Mesenchymal stem cell (in vitro differentiated cells and primary cell): ENCODE results near the gene COG6.

Source experiments
- DNase-seq: peaks from one replicate; pipeline ENCODE4 v3.0.0-alpha.2; 2013
- H2AFZ ChIP-seq: one replicate; pipeline ENCODE4 v1.6.1; 2013; ENCODE audit warnings: low read depth, mild to moderate bottlenecking, control low read depth, inconsistent platforms, low read length, moderate library complexity
- H2AK5ac ChIP-seq: 2 replicates; pipeline ENCODE4 v1.6.1; 2013; ENCODE audit warnings: low read length, moderate library complexity, mild to moderate bottlenecking, inconsistent platforms; ENCODE audit not compliant: severe bottlenecking
- H2BK120ac ChIP-seq: one replicate; pipeline ENCODE4 v1.6.1; 2013; ENCODE audit warnings: low read depth, mild to moderate bottlenecking, inconsistent platforms, low read length, moderate library complexity
- H2BK12ac ChIP-seq, 2 experiments: one replicate each; pipeline ENCODE4 v1.6.1; 2013; ENCODE audit warnings: inconsistent platforms in 2 of 2, low read length in 2 of 2, mild to moderate bottlenecking in 2 of 2, moderate library complexity in 2 of 2, control low read depth in 1 of 2
- H2BK15ac ChIP-seq: one replicate; pipeline ENCODE4 v1.6.1; 2013; ENCODE audit warnings: mild to moderate bottlenecking, low read depth, inconsistent platforms; ENCODE audit not compliant: poor library complexity, severe bottlenecking
- H2BK5ac ChIP-seq: 2 replicates; pipeline ENCODE4 v1.6.1; 2013; ENCODE audit warnings: low read depth, mild to moderate bottlenecking, low read length, control low read depth, inconsistent platforms; ENCODE audit not compliant: poor library complexity, severe bottlenecking
- H3K14ac ChIP-seq, 2 experiments: one replicate each; pipeline ENCODE4 v1.6.1; 2013; ENCODE audit warnings: inconsistent platforms in 2 of 2, low read length in 2 of 2, control low read depth in 1 of 2, mild to moderate bottlenecking in 1 of 2, moderate library complexity in 1 of 2
- H3K18ac ChIP-seq, 2 experiments: one replicate each; pipeline ENCODE4 v1.6.1; 2013; ENCODE audit warnings: inconsistent platforms in 2 of 2, low read length in 2 of 2, control low read depth in 1 of 2, low read depth in 1 of 2, mild to moderate bottlenecking in 1 of 2
- H3K23ac ChIP-seq, 2 experiments: one replicate each; pipeline ENCODE4 v1.6.1; 2013; ENCODE audit warnings: inconsistent platforms in 2 of 2, low read length in 2 of 2, mild to moderate bottlenecking in 2 of 2, moderate library complexity in 2 of 2, control low read depth in 1 of 2
- H3K27ac ChIP-seq: 2 replicates; pipeline ENCODE4 v1.5.1; 2013; ENCODE audit warnings: mild to moderate bottlenecking, moderate library complexity, low read length, control low read depth, inconsistent platforms; ENCODE audit not compliant: poor library complexity, severe bottlenecking
- H3K27me3 ChIP-seq, 2 experiments: 2 replicates each; pipeline versions ENCODE4 v1.6.1 to v1.7.0; 2013; ENCODE audit warnings: low read length in 2 of 2, mild to moderate bottlenecking in 2 of 2, moderate library complexity in 2 of 2, control low read depth in 1 of 2, inconsistent platforms in 1 of 2; ENCODE audit not compliant: control insufficient read depth in 1 of 2, insufficient read depth in 1 of 2
- H3K36me3 ChIP-seq, 2 experiments: 2 replicates each; pipeline versions ENCODE4 v1.6.1 to v1.7.0; 2013; ENCODE audit warnings: low read length in 2 of 2, control low read depth in 1 of 2, inconsistent platforms in 1 of 2, low read depth in 1 of 2, mild to moderate bottlenecking in 1 of 2; ENCODE audit not compliant: insufficient read depth in 2 of 2, control insufficient read depth in 1 of 2
- H3K4ac ChIP-seq, 2 experiments: one replicate each; pipeline ENCODE4 v1.6.1; 2013; ENCODE audit warnings: inconsistent platforms in 2 of 2, low read length in 2 of 2, mild to moderate bottlenecking in 2 of 2, moderate library complexity in 2 of 2, control low read depth in 1 of 2, low read depth in 1 of 2
- H3K4me1 ChIP-seq: 2 replicates; pipeline ENCODE4 v1.6.1; 2013; ENCODE audit warnings: low read depth, low read length, control low read depth; ENCODE audit not compliant: control insufficient read depth, insufficient read depth
- H3K4me2 ChIP-seq: 2 replicates; pipeline ENCODE4 v1.6.1; 2013; ENCODE audit warnings: low read length, mild to moderate bottlenecking, inconsistent platforms; ENCODE audit not compliant: poor library complexity, severe bottlenecking
- H3K4me3 ChIP-seq, 2 experiments: 2 replicates each; pipeline versions ENCODE4 v1.5.1 to v1.7.0; 2013; ENCODE audit warnings: low read length in 2 of 2, mild to moderate bottlenecking in 2 of 2, control low read depth in 1 of 2, low read depth in 1 of 2; ENCODE audit not compliant: insufficient read depth in 1 of 2
- H3K79me1 ChIP-seq: replicated peaks from 2 replicates; pipeline ENCODE4 v1.6.1; 2013; ENCODE audit warnings: mild to moderate bottlenecking, control low read depth, low read length, inconsistent platforms; ENCODE audit not compliant: poor library complexity, severe bottlenecking
- H3K9ac ChIP-seq: 2 replicates; pipeline ENCODE4 v1.7.0; 2013; ENCODE audit warnings: mild to moderate bottlenecking, low read length, moderate library complexity
- H3K9me3 ChIP-seq: 2 replicates; pipeline ENCODE4 v1.7.0; 2013; ENCODE audit warnings: mild to moderate bottlenecking, low read length; ENCODE audit not compliant: control insufficient read depth
- H4K8ac ChIP-seq: one replicate; pipeline ENCODE4 v1.6.1; 2013; ENCODE audit warnings: inconsistent platforms, mild to moderate bottlenecking, low read length, moderate library complexity
- H4K91ac ChIP-seq: one replicate; pipeline ENCODE4 v1.6.1; 2013; ENCODE audit warnings: mild to moderate bottlenecking, low read length, inconsistent platforms
- WGBS: methylation state at CpG from one replicate; pipeline ENCODE4 v1.1.7; 2013; ENCODE audit warnings: mixed read lengths; 5-methylcytosine and 5-hydroxymethylcytosine counted together

The COG6 gene

GRCh38 chr13:39773833-39774232, 118.4 kb downstream of the COG6 start:
- H3K14ac ChIP-seq, result no peak overlapping the region
- H3K4ac ChIP-seq, result no peak overlapping the region
- H3K4me2 ChIP-seq, result no peak overlapping the region
- no peak overlapping the region for H2BK15ac ChIP-seq
- peaks cover 5% of the 10 kb centered on the region for H3K9me3 ChIP-seq
- no peak overlapping the region for H2AK5ac ChIP-seq
- no peak overlapping the region for H2AFZ ChIP-seq
- no peak overlapping the region for H2BK5ac ChIP-seq
- H2BK120ac ChIP-seq, result no peak overlapping the region
- no peak overlapping the region for H3K4me3 ChIP-seq
- no peak overlapping the region for H3K18ac ChIP-seq
- H3K4me1 ChIP-seq, result peaks cover 2% of the 10 kb centered on the region
- H3K79me1 ChIP-seq, result no peaks in the 10 kb centered on the region
- no peaks in the 10 kb centered on the region for H3K27me3 ChIP-seq
- no peak overlapping the region for H3K9ac ChIP-seq
- H3K36me3 ChIP-seq, result no peaks in the 10 kb centered on the region
- H4K91ac ChIP-seq, result no peak overlapping the region
- H4K8ac ChIP-seq, result no peak overlapping the region
- H3K27ac ChIP-seq, result no peak overlapping the region
- no peak overlapping the region for H3K23ac ChIP-seq
- no peak overlapping the region for H2BK12ac ChIP-seq
- peak; percentile 30 for DNase-seq
- 58% methylated on average over 4 of the region's 4 CpGs for WGBS

DNA sequence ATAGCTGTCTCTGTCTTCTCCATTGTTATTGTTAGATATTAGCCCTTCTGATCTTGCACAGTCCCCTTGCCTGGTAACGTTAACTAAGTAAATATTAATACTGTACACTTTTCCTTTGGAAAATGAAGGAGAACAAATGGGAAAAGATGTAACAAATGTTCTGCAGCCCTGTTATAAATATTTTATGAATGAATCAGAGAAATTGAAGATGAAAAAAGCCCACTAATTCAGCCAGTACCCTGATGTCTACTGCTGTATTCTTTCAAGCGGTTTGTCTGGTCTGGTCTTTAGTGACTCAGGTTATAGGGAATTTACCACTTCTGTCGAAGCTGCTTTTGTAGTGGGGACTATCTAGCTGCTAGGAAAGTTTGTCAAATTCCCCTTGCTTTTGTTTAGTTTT, 121.0 kb downstream of the COG6 start:
- Histone ChIP-seq H2AFZ (no peak overlapping the region), H2BK5ac (no peak overlapping the region), H3K27ac (peak overlapping the region; percentile 71), H3K4ac (no peak overlapping the region), H3K4me1 (peaks cover 2% of the 10 kb centered on the region), H2AK5ac (no peak overlapping the region), H3K23ac (no peak overlapping the region), H2BK15ac (no peak overlapping the region), H3K9ac (no peak overlapping the region), H2BK120ac (no peak overlapping the region), H2BK12ac (no peak overlapping the region), H3K4me3 (no peak overlapping the region), H4K91ac (no peak overlapping the region), H3K36me3 (no peaks in the 10 kb centered on the region), H4K8ac (no peak overlapping the region), H3K14ac (no peak overlapping the region), H3K79me1 (no peaks in the 10 kb centered on the region), H3K18ac (no peak overlapping the region), H3K9me3 (peaks cover 3% of the 10 kb centered on the region), H3K27me3 (no peaks in the 10 kb centered on the region), H3K4me2 (no peak overlapping the region)
- WGBS, result 0% methylated on average over 1 of the region's 3 CpGs
- peak; percentile 92 for DNase-seq

GRCh38 chr13:39777021-39777420, 121.6 kb downstream of the COG6 start:
- WGBS, result 91% methylated on average over 1 of the region's 1 CpG
- H3K9me3 ChIP-seq, result peaks cover 3% of the 10 kb centered on the region
- no peaks in the 10 kb centered on the region for H3K79me1 ChIP-seq
- no peak overlapping the region for H2BK15ac ChIP-seq
- no peak overlapping the region for H3K9ac ChIP-seq
- peak overlapping the region; percentile 64 for H4K8ac ChIP-seq
- no peak overlapping the region for H2AFZ ChIP-seq
- no peak overlapping the region for H2BK5ac ChIP-seq
- peak overlapping the region; percentile 54 to 75 for H3K18ac ChIP-seq
- H3K4ac ChIP-seq, result no peak overlapping the region
- peak overlapping the region; percentile 70 for H3K27ac ChIP-seq
- no peak overlapping the region for H3K4me3 ChIP-seq
- peak overlapping the region; percentile 98 for H2AK5ac ChIP-seq
- H4K91ac ChIP-seq, result peak overlapping the region; percentile 50
- H3K14ac ChIP-seq, result peak overlapping the region in 1 of 2 experiments; percentile 74
- peak overlapping the region in 1 of 2 experiments; percentile 37 for H2BK12ac ChIP-seq
- H3K36me3 ChIP-seq, result no peaks in the 10 kb centered on the region
- no peak overlapping the region for H3K23ac ChIP-seq
- no peak overlapping the region for H3K4me2 ChIP-seq
- DNase-seq, result peak; percentile 26
- no peaks in the 10 kb centered on the region for H3K27me3 ChIP-seq
- peak overlapping the region; percentile 19 for H2BK120ac ChIP-seq
- peaks cover 2% of the 10 kb centered on the region for H3K4me1 ChIP-seq

- H2BK5ac ChIP-seq, result no peak overlapping the region
- H3K9me3 ChIP-seq, result peaks cover 3% of the 10 kb centered on the region
- H2BK12ac ChIP-seq, result no peak overlapping the region
- H3K27ac ChIP-seq, result peak overlapping the region; percentile 70
- no peaks in the 10 kb centered on the region for H3K27me3 ChIP-seq
- H3K23ac ChIP-seq, result no peak overlapping the region
- no peak overlapping the region for H3K18ac ChIP-seq
- DNase-seq, result peak; percentile 96
- no peak overlapping the region for H4K8ac ChIP-seq
- no peak overlapping the region for H2BK15ac ChIP-seq
- no peak overlapping the region for H3K4ac ChIP-seq
- no peak overlapping the region for H2BK120ac ChIP-seq
- H3K36me3 ChIP-seq, result no peaks in the 10 kb centered on the region
- 32% methylated on average over 2 of the region's 2 CpGs for WGBS
- no peak overlapping the region for H3K14ac ChIP-seq
- no peak overlapping the region for H2AFZ ChIP-seq
- H3K79me1 ChIP-seq, result no peaks in the 10 kb centered on the region
- H2AK5ac ChIP-seq, result no peak overlapping the region
- no peak overlapping the region for H3K4me3 ChIP-seq
- H3K9ac ChIP-seq, result no peak overlapping the region
- H4K91ac ChIP-seq, result no peak overlapping the region
- peaks cover 2% of the 10 kb centered on the region for H3K4me1 ChIP-seq
- H3K4me2 ChIP-seq, result no peak overlapping the region
Measured at GRCh38 chr13:39777527-39778061, 122.1 kb downstream of the COG6 start.
